GM19328 (cell line): Measurements from ENCODE around the gene TSC22D2.
"Not testable (repeated sequence)": the region's sequence is repeated elsewhere in the genome, so short reads cannot be mapped to it uniquely, and the experiment has no call there.

Source experiments
- ATAC-seq: cut with Tn5 transposase; IDR thresholded peaks from one replicate; pipeline ENCODE4 v1.9.1; 2021; ENCODE audit warnings: mild to moderate bottlenecking, moderate library complexity; ENCODE audit not compliant: unreplicated experiment

TSC22D2 gene

DNA sequence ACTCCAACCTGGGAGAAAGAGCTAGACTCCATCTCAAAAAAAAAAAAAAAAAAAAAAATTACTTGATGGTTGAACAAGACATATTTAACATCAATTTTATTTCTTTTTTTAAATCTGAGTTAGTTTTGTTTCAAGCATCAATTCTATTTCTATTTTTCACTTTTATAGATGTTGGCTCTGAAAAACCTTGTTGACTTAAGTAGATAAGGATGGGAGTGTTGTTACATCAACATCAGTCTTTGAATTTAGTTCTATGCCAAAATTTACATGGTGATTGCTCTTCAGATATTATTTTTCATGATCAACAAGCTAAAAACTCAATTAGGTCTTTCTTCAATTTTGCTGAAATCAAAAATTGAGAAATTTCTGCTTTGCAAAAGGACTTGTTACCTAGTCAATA is 71.3 kb downstream of the TSC22D2 start:
- no peak for ATAC-seq

- ATAC-seq: no peak
These were observed 72.8 kb downstream of the TSC22D2 start for GRCh38 chr3:150480877-150481276.

DNA sequence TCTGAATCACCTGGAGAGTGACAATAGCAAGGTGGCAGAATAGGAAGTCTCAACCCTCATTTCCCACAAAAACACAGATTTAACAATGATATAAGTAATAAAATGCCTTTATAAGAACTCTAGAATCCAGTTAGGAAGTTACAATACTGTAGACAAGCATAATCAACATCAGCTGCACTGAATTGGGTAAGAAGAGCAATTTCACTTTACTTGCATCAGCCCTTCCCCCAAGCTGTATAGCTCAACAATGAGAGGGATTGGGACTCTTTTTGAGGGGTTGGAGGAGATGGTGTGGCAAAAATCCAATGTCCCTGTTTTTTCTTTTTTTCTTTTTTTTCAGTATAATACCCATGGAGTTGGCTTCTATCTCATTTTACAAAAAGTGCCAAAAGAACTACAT is 75.1 kb downstream of the TSC22D2 start:
- no peak for ATAC-seq

GRCh38 chr3:150484410-150484809 is 76.3 kb downstream of the TSC22D2 start:
- ATAC-seq: no peak

DNA sequence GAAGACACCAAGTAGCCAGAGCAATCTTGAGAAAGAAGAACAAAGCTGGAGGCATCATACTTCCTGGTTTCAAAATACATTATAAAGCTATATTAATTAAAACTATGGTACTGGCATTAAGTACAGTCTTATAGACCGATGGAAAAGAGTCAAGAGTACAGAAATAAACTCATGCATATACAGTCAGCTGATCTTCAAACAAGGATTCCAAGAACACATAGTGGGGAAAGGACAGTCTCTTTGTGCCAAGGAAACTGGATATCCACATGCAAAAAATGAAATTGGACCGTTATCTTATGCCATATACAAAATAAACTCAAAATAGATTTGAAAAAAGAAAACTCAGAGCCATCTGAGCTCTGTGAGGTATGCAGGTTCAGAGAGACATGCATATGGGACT is 80.8 kb downstream of the TSC22D2 start:
- ATAC-seq: no peak

DNA sequence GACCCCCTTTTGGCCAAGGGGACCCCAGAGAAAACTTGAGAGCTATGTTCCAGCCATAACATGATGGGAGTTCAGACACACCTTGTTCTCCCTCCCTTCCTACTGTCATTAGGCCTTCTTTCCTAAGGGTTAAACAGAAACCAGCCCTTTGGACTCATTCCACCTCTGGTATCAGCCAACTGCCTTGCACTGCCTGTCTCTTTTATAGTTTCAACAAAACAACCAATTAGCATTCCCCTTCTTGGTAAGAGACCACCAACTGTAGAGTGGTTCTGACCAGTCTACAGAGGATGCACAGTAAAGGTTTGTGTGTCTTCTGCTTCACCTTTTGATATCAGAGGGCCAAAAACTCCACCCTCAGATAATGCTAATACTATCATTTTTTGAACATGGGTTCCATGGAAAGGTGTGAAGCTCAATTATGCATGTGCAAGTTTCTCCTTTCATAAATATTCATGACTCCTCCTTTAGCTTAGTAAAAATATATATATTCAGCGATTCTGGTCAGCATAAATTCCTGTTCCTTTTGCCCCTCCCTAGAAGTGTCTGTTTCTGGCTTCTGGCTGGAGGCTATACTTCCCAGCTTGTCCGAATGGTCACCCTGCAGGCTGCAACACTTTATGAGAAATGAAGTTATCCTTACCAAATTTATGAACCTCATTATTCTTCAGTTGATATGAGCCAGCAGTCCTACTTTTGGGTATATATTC is 82.3 kb downstream of the TSC22D2 start:
- ATAC-seq: no peak

GRCh38 chr3:150494411-150494977 is 86.4 kb downstream of the TSC22D2 start:
- no peak for ATAC-seq

DNA sequence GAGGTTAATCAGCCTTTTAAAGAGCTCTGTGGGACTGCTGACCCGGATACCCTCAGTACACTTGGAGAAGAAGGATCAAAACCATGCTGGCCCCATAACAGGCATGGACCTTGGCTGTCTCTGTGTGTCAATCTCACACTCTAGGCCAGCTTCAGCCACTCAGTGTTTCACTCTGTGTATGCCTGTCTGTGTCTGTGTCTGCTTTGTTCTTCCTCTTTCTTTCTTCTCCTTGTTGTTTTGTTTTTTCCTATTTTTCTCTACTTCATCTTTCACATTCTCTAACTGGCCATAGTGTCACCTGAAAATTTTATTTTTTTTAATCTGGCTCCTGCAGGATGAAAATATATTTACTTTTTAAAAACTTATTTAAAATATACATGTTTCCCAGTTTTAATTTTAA is 87.1 kb downstream of the TSC22D2 start:
- no peak for ATAC-seq

GRCh38 chr3:150495563-150496168 is 87.6 kb downstream of the TSC22D2 start:
- no peak for ATAC-seq

DNA sequence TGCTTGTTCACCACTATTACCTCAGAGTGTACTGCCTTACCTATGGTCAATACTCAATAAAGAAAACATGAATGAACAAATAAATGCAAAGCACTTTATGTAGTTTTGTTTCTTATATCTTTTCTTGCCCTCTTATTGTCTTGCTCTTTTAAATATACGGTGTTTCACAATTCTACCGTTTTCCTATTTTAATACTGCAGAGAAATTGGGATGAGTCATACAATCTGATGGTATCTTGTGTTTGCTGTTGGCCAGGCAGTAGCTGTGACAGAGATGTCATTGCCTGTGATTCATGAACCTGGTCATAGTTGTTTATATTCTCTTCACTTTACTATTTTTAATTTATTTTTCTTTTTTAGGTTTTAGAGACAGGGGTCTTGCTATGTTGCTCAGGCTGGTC is 89.9 kb downstream of the TSC22D2 start:
- ATAC-seq: no peak

GRCh38 chr3:150500960-150501359 is 92.9 kb downstream of the TSC22D2 start:
- ATAC-seq: not testable (repeated sequence)

- ATAC-seq: no peak
These were observed 95.5 kb downstream of the TSC22D2 start for GRCh38 chr3:150503402-150504099.

DNA sequence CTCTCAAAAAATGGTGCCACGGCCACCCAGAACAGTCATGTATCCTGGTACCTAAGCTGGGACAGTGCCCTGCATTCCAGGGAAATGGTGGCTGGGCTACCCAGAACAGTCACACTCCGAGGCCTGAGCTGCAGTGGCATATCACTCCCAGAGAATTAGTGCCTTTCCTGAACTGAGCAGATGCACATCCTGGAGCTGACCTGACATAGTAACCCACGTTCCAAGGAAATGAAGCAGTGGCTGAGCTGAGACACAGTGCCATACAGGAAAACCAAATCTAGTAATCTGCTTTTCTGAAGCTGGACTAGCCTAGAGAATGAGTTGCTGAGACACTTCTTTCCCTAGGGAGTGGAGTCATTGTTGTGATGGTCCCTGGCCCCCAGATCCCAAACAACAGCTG is 96.4 kb downstream of the TSC22D2 start:
- ATAC-seq: no peak

- no peak for ATAC-seq
These were observed 100.3 kb downstream of the TSC22D2 start for GRCh38 chr3:150508401-150508800.

GRCh38 chr3:150509780-150510179 is 101.7 kb downstream of the TSC22D2 start:
- no peak for ATAC-seq

DNA sequence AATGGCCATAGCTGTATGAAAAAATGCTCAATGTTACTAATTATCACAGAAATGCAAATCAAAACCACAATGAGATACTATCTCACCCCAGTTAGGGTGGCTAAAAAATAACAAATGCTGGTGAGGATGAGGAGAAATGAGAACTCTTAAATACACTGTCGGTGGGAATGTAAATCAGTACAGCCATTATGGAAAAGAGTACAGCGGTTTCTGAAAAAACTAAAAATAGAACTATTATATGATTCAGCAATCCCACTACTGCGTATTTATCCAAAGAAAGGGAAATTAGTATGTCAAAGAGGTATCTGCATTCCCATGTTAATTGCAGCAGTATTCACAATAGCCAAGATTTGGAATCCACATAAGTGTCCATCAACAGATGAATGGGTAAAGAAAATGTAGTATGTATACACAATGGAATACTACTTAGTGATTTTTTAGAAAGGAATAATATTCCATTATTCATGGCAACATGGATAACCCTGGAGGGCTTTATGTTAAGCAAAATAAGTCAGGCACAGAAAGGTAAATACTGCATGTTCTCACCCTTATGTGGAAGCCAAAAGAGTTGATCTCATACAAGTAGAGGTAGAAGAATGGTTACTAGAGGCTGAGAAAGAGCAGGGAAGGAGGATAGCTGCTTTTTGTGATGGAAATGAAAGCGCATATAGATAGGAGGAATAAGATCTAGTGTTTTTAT is 103.2 kb downstream of the TSC22D2 start:
- ATAC-seq: no peak

DNA sequence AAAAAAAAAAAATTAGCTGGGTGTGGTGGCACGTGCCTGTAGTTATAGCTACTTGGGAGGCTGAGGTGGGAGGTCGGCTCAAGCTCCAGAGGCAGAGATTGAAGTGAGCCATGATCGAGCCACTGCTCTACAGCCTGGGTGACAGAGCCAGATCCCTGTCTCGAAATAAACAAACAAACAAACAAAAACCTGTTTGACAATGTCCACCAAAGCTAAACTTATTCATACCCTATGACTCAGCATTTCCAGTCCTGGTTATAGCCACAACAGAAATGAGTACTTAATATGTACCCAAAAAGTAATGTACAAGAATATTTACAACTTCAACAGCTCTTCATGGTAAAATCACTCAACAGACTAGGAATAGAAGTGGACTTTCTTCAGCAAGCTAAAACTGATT is 107.1 kb downstream of the TSC22D2 start:
- ATAC-seq: no peak
